Measurements from ENCODE around the gene CAD. TPM values are rescaled to one million over a fixed set of nuclear protein-coding genes. Genes with fewer than 3 reads are reported as not detected.
A peak's percentile ranks its signal among the peaks of the same experiment; 100 is the strongest.

Gene CAD
- total and polyA plus RNA-seq, 10 of the 15 experiments (the other 5 are each of a cell fraction or from before 2014, with no cell fraction given), result 7.6 to 119 (median 50.7) TPM

DNA sequence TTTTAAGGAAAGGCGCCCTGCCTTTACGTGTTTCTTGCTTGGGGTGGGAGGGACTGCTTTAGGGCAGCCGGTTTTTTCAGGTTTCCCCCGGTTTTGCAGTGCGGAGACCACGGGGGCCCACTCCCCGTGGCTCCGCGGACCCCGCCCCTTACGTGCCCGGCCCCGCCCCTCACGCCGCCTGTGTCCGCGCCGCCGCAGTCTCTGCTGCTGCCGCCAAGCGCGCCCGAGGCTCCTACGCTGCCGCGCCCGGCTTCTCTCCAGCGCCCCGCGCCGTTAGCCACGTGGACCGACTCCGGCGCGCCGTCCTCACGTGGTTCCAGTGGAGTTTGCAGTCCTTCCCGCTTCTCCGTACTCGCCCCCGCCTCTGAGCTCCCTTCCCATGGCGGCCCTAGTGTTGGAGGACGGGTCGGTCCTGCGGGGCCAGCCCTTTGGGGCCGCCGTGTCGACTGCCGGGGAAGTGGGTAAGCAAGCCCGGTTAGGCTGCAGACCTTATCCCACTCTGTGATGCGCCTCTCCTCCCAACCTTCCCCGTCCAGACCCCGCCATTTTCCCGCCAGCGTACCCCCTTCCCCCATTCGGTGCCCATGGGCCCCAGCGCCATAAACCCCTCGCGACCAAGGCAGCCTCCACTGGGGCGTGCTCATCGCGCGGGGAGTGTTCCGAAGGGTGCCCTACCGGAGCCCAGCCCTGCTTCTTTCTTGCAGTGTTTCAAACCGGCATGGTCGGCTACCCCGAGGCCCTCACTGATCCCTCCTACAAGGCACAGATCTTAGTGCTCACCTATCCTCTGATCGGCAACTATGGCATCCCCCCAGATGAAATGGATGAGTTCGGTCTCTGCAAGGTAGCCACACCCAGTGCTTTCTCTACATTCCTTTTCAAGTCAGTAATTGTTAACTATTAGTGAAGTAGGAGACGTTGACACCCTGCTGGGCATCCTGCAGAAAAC is at the start of gene CAD (continued):
- TF ChIP-seq KAT2A (conservative IDR thresholded peaks at IDR 0.05; ENCODE audit: control insufficient read depth, low read depth, low read length) (no peak), IRF4 (IDR thresholded peaks at IDR 0.05; ENCODE audit: low read depth, low read length) (no peak), IKZF1 (conservative IDR thresholded peaks at IDR 0.05) (peak; percentile 80), SIN3A (IDR thresholded peaks at IDR 0.05; ENCODE audit: low read depth, low read length) (peak; percentile 92), PML (IDR thresholded peaks at IDR 0.05; ENCODE audit: low read length) (peak; percentile 75; the same call in 1 of the 2 replicates), RAD21 (IDR thresholded peaks at IDR 0.05; ENCODE audit: insufficient read depth, low read depth, low read length) (no peak), WRNIP1 (IDR thresholded peaks at IDR 0.05; ENCODE audit: borderline replicate concordance, low read depth, low read length) (no peak), DPF2 (IDR thresholded peaks at IDR 0.05) (0 out of 2 replicates have a peak, but pooled peaks have one; percentile 41), ZZZ3 (IDR thresholded peaks at IDR 0.05; ENCODE audit: control insufficient read depth, insufficient read length, low read depth) (no peak), BHLHE40 (IDR thresholded peaks at IDR 0.05; ENCODE audit: borderline replicate concordance in 1 of 2, low read depth in 2 of 2, low read length in 1 of 2) (peak; percentile 40 to 83; a peak in 3 of 4 replicates), MEF2A (IDR thresholded peaks at IDR 0.05; ENCODE audit: insufficient read depth, low read depth, low read length) (no peak), POU2F2 (IDR thresholded peaks at IDR 0.05; ENCODE audit: borderline replicate concordance, low read depth, low read length) (peak; percentile 9; the same call in 1 of the 3 replicates), FOS (IDR thresholded peaks at IDR 0.05; ENCODE audit: borderline replicate concordance, extremely low read depth, insufficient read length) (no peak), ASH2L (IDR thresholded peaks at IDR 0.05; ENCODE audit: borderline replicate concordance, low read depth) (no peak), JUND (IDR thresholded peaks at IDR 0.05; ENCODE audit: low read depth, low read length) (no peak), RB1 (IDR thresholded peaks at IDR 0.05; ENCODE audit: borderline replicate concordance) (peak; percentile 73; the same call in 1 of the 2 replicates)
- TF ChIP-seq, protein P1, sequence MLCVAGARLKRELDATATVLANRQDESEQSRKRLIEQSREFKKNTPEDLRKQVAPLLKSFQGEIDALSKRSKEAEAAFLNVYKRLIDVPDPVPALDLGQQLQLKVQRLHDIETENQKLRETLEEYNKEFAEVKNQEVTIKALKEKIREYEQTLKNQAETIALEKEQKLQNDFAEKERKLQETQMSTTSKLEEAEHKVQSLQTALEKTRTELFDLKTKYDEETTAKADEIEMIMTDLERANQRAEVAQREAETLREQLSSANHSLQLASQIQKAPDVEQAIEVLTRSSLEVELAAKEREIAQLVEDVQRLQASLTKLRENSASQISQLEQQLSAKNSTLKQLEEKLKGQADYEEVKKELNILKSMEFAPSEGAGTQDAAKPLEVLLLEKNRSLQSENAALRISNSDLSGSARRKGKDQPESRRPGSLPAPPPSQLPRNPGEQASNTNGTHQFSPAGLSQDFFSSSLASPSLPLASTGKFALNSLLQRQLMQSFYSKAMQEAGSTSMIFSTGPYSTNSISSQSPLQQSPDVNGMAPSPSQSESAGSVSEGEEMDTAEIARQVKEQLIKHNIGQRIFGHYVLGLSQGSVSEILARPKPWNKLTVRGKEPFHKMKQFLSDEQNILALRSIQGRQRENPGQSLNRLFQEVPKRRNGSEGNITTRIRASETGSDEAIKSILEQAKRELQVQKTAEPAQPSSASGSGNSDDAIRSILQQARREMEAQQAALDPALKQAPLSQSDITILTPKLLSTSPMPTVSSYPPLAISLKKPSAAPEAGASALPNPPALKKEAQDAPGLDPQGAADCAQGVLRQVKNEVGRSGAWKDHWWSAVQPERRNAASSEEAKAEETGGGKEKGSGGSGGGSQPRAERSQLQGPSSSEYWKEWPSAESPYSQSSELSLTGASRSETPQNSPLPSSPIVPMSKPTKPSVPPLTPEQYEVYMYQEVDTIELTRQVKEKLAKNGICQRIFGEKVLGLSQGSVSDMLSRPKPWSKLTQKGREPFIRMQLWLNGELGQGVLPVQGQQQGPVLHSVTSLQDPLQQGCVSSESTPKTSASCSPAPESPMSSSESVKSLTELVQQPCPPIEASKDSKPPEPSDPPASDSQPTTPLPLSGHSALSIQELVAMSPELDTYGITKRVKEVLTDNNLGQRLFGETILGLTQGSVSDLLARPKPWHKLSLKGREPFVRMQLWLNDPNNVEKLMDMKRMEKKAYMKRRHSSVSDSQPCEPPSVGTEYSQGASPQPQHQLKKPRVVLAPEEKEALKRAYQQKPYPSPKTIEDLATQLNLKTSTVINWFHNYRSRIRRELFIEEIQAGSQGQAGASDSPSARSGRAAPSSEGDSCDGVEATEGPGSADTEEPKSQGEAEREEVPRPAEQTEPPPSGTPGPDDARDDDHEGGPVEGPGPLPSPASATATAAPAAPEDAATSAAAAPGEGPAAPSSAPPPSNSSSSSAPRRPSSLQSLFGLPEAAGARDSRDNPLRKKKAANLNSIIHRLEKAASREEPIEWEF (IDR thresholded peaks at IDR 0.05; ENCODE audit: insufficient replicate concordance, low read depth, low read length), result no peak
- TF ChIP-seq, protein P2, sequence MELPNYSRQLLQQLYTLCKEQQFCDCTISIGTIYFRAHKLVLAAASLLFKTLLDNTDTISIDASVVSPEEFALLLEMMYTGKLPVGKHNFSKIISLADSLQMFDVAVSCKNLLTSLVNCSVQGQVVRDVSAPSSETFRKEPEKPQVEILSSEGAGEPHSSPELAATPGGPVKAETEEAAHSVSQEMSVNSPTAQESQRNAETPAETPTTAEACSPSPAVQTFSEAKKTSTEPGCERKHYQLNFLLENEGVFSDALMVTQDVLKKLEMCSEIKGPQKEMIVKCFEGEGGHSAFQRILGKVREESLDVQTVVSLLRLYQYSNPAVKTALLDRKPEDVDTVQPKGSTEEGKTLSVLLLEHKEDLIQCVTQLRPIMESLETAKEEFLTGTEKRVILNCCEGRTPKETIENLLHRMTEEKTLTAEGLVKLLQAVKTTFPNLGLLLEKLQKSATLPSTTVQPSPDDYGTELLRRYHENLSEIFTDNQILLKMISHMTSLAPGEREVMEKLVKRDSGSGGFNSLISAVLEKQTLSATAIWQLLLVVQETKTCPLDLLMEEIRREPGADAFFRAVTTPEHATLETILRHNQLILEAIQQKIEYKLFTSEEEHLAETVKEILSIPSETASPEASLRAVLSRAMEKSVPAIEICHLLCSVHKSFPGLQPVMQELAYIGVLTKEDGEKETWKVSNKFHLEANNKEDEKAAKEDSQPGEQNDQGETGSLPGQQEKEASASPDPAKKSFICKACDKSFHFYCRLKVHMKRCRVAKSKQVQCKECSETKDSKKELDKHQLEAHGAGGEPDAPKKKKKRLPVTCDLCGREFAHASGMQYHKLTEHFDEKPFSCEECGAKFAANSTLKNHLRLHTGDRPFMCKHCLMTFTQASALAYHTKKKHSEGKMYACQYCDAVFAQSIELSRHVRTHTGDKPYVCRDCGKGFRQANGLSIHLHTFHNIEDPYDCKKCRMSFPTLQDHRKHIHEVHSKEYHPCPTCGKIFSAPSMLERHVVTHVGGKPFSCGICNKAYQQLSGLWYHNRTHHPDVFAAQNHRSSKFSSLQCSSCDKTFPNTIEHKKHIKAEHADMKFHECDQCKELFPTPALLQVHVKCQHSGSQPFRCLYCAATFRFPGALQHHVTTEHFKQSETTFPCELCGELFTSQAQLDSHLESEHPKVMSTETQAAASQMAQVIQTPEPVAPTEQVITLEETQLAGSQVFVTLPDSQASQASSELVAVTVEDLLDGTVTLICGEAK (IDR thresholded peaks at IDR 0.05; ENCODE audit: borderline replicate concordance), result no peak
- TF ChIP-seq, protein P3, sequence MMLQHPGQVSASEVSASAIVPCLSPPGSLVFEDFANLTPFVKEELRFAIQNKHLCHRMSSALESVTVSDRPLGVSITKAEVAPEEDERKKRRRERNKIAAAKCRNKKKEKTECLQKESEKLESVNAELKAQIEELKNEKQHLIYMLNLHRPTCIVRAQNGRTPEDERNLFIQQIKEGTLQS (IDR thresholded peaks at IDR 0.05; ENCODE audit: borderline replicate concordance, extremely low read depth, low read depth, low read length), result peak; percentile 68; the same call in 1 of the 2 replicates

All from GM12878 (cell line).